ENCODE data around the gene LRP11. TPM values are rescaled to one million over a fixed set of nuclear protein-coding genes. Genes with fewer than 3 reads are reported as not detected.
A peak's percentile ranks its signal among the peaks of the same experiment; 100 is the strongest.

The LRP11 gene
- total and polyA plus RNA-seq, 2 of the 13 experiments (the other 11 are each of a cell fraction or from before 2014, with no cell fraction given) = 32.4 to 48.9 TPM

DNA sequence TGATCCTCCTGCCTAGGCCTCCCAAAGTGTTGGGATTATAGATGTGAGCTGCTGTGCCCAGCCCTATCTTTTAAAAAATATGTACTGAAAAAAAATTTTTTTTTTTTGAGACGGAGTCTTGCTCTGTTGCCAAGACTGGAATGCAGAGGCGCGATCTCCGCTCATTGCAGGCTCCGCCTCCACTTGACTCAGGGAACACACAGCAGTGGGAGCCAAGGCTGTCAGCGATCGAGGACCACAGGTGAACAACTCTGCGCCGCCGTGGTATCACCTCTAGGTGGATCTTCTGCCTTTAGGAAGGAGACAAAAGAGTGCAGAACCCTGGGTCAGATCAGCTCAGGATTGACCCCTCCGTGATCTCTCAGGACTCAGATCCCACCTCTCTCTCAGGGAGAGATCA, 20.1 kb upstream of the LRP11 start:
- H3K27me3 ChIP-seq (ENCODE audit: control insufficient read depth in 1 of 2, insufficient read depth in 2 of 2, low read length in 2 of 2) = peaks cover 3 to 50% of the 10 kb centered on the region in 2 experiments; a peak in 4 of 5 replicates
- TF ChIP-seq, protein P1, sequence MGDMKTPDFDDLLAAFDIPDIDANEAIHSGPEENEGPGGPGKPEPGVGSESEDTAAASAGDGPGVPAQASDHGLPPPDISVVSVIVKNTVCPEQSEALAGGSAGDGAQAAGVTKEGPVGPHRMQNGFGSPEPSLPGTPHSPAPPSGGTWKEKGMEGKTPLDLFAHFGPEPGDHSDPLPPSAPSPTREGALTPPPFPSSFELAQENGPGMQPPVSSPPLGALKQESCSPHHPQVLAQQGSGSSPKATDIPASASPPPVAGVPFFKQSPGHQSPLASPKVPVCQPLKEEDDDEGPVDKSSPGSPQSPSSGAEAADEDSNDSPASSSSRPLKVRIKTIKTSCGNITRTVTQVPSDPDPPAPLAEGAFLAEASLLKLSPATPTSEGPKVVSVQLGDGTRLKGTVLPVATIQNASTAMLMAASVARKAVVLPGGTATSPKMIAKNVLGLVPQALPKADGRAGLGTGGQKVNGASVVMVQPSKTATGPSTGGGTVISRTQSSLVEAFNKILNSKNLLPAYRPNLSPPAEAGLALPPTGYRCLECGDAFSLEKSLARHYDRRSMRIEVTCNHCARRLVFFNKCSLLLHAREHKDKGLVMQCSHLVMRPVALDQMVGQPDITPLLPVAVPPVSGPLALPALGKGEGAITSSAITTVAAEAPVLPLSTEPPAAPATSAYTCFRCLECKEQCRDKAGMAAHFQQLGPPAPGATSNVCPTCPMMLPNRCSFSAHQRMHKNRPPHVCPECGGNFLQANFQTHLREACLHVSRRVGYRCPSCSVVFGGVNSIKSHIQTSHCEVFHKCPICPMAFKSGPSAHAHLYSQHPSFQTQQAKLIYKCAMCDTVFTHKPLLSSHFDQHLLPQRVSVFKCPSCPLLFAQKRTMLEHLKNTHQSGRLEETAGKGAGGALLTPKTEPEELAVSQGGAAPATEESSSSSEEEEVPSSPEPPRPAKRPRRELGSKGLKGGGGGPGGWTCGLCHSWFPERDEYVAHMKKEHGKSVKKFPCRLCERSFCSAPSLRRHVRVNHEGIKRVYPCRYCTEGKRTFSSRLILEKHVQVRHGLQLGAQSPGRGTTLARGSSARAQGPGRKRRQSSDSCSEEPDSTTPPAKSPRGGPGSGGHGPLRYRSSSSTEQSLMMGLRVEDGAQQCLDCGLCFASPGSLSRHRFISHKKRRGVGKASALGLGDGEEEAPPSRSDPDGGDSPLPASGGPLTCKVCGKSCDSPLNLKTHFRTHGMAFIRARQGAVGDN (CRISPR knock-in tag; IDR thresholded peaks at IDR 0.05) = no peak
- TF ChIP-seq, protein P2, sequence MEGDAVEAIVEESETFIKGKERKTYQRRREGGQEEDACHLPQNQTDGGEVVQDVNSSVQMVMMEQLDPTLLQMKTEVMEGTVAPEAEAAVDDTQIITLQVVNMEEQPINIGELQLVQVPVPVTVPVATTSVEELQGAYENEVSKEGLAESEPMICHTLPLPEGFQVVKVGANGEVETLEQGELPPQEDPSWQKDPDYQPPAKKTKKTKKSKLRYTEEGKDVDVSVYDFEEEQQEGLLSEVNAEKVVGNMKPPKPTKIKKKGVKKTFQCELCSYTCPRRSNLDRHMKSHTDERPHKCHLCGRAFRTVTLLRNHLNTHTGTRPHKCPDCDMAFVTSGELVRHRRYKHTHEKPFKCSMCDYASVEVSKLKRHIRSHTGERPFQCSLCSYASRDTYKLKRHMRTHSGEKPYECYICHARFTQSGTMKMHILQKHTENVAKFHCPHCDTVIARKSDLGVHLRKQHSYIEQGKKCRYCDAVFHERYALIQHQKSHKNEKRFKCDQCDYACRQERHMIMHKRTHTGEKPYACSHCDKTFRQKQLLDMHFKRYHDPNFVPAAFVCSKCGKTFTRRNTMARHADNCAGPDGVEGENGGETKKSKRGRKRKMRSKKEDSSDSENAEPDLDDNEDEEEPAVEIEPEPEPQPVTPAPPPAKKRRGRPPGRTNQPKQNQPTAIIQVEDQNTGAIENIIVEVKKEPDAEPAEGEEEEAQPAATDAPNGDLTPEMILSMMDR (CRISPR knock-in tag; IDR thresholded peaks at IDR 0.05) = peak; percentile 10; the same call in 1 of the 2 replicates
- TF ChIP-seq CHD2 (IDR thresholded peaks at IDR 0.05; ENCODE audit: low read depth, low read length) = no peak
- H3K9ac ChIP-seq (ENCODE audit: insufficient read depth, low read depth, low read length) = no peak overlapping the region
- no peaks in the 10 kb centered on the region for H3K36me3 ChIP-seq (replicated peaks in 1 of 2; ENCODE audit: control insufficient read depth in 1 of 2, insufficient read depth in 2 of 2, low read length in 2 of 2)
- WGBS (ENCODE audit: low lambda C conversion rate) = 56% methylated on average over 11 of the region's 11 CpGs
- ATAC-seq = peak; percentile 74
- FAIRE-seq = no peak
- H3K4me3 ChIP-seq (replicated peaks in 1 of 3; ENCODE audit: insufficient read depth in 1 of 3, low read depth in 2 of 3, low read length in 3 of 3) = no peak overlapping the region
- ChIA-PET POLR2A (no interaction called here), CTCF (ENCODE audit: low intra/inter-chr PET ratio, low total read pairs) (no interaction called here)
- H3K4me2 ChIP-seq (ENCODE audit: low read depth, low read length) = 0 out of 2 replicates have a peak overlapping the region, but pooled peaks have one; percentile 10
- BruUV-seq (replicated peaks) = no TSS peak
- intact Hi-C loops (cut with micrococcal nuclease; ENCODE audit: unreplicated experiment) (no loop called here), in situ Hi-C loops (cut with HindIII; ENCODE audit: extremely low pct_ligation_motif_present, low pct_unique_long_range_greater_than_20kb) (no loop called here)
- H4K20me1 ChIP-seq (ENCODE audit: insufficient read depth, low read length) = no peaks in the 10 kb centered on the region
- no peak overlapping the region for H2AFZ ChIP-seq (ENCODE audit: low read length)
- H3K27ac ChIP-seq (ENCODE audit: extremely low read length, insufficient read depth, low read length) = no peak overlapping the region
- H3K9me3 ChIP-seq (ENCODE audit: low read length) = no peaks in the 10 kb centered on the region
- DNase-seq (ENCODE audit: low spot score) = no peak
- H3K4me1 ChIP-seq (ENCODE audit: insufficient read depth, low read length) = peaks cover 7% of the 10 kb centered on the region; the same call in 1 of the 2 replicates
- no peaks in the 10 kb centered on the region for H3K79me2 ChIP-seq (ENCODE audit: insufficient read depth, low read length)
